ENCODE results near the gene PRKG1. TPM values are rescaled to one million over a fixed set of nuclear protein-coding genes. Genes with fewer than 3 reads are reported as not detected.

PRKG1 gene
- total and polyA plus RNA-seq, 4 donors, result 0.46 to 5.1 (median 1.5) TPM

Small RNAs within 50 kb of the gene (small RNA-seq; reads per million reads assigned to genes)
- gene MIR605, result not detected

Other genes with a start within 250 kb of the PRKG1 start
- 100 to 1,000 TPM in 1 of 2 donors, 10 to 100 TPM in 1; 44.6 to 198 TPM for gene A1CF, start 188.9 kb upstream of the PRKG1 start, total RNA-seq
- gene A1CF, start 188.9 kb upstream of the PRKG1 start, polyA plus RNA-seq, result 100 to 1,000 TPM in 1 of 2 donors, 10 to 100 TPM in 1; 31.8 to 177 TPM